H9 (cell line): ENCODE results near the gene TUBB2B. TPM values are rescaled to one million over a fixed set of nuclear protein-coding genes. Genes with fewer than 3 reads are reported as not detected.

Experiments used
- DNase-seq: peaks from one replicate; pipeline ENCODE4 v3.0.0-alpha.2; 2017
- H2AFZ ChIP-seq: one replicate; pipeline ENCODE4 v1.6.1; 2013; ENCODE audit warnings: mild to moderate bottlenecking, low read length, control low read depth, moderate library complexity
- H2AK5ac ChIP-seq: 2 replicates; pipeline ENCODE4 v1.6.1; 2013; ENCODE audit warnings: low read length, control low read depth, mixed read lengths; ENCODE audit not compliant: insufficient read length
- H2BK120ac ChIP-seq: one replicate; pipeline ENCODE4 v1.6.1; 2013; ENCODE audit warnings: low read depth, mild to moderate bottlenecking, low read length, control low read depth, inconsistent platforms; ENCODE audit not compliant: poor library complexity, severe bottlenecking
- H2BK12ac ChIP-seq: 2 replicates; pipeline ENCODE4 v1.6.1; 2013; ENCODE audit warnings: low read length, control low read depth, mixed read lengths, low read depth; ENCODE audit not compliant: insufficient read length
- H2BK15ac ChIP-seq: 2 replicates; pipeline ENCODE4 v1.6.1; 2013; ENCODE audit warnings: low read depth, low read length, control low read depth
- H2BK20ac ChIP-seq: one replicate; pipeline ENCODE4 v1.6.1; 2013; ENCODE audit warnings: low read depth, mild to moderate bottlenecking, low read length, control low read depth, inconsistent platforms; ENCODE audit not compliant: poor library complexity, severe bottlenecking
- H2BK5ac ChIP-seq: 2 replicates; pipeline ENCODE4 v1.6.1; 2013; ENCODE audit warnings: low read length, control low read depth, mixed read lengths; ENCODE audit not compliant: insufficient read length
- H3K14ac ChIP-seq: 2 replicates; pipeline ENCODE4 v1.6.1; 2013; ENCODE audit warnings: low read length, control low read depth; ENCODE audit not compliant: insufficient read depth
- H3K18ac ChIP-seq: 2 replicates; pipeline ENCODE4 v1.6.1; 2013; ENCODE audit warnings: low read depth, mild to moderate bottlenecking, mixed read lengths, low read length, control low read depth; ENCODE audit not compliant: insufficient read length
- H3K23ac ChIP-seq: 2 replicates; pipeline ENCODE4 v1.6.1; 2013; ENCODE audit warnings: low read length, control low read depth, mixed read lengths, low read depth; ENCODE audit not compliant: insufficient read length
- H3K23me2 ChIP-seq: 2 replicates; pipeline ENCODE4 v1.6.1; 2013; ENCODE audit warnings: low read depth, mild to moderate bottlenecking, mixed read lengths, low read length, control low read depth; ENCODE audit not compliant: insufficient read length, poor library complexity, severe bottlenecking
- H3K27ac ChIP-seq: 2 replicates; pipeline ENCODE4 v1.5.1; 2013; ENCODE audit warnings: low read length, control low read depth, mixed read lengths, low read depth; ENCODE audit not compliant: insufficient read length
- H3K27me3 ChIP-seq: 2 replicates; pipeline ENCODE4 v1.6.1; 2013; ENCODE audit warnings: low read length, control low read depth, inconsistent platforms; ENCODE audit not compliant: insufficient read depth
- H3K4ac ChIP-seq: 2 replicates; pipeline ENCODE4 v1.6.1; 2013; ENCODE audit warnings: low read depth, mild to moderate bottlenecking, control low read depth, inconsistent platforms, low read length, moderate library complexity
- H3K4me1 ChIP-seq: 2 replicates; pipeline ENCODE4 v1.6.1; 2013; ENCODE audit warnings: low read length, control low read depth, inconsistent platforms; ENCODE audit not compliant: insufficient read depth
- H3K4me2 ChIP-seq: 2 replicates; pipeline ENCODE4 v1.6.1; 2013; ENCODE audit warnings: low read length, control low read depth, mixed read lengths; ENCODE audit not compliant: insufficient read length, insufficient read depth
- H3K56ac ChIP-seq: 2 replicates; pipeline ENCODE4 v1.6.1; 2013; ENCODE audit warnings: low read depth, mild to moderate bottlenecking, mixed read lengths, low read length, control low read depth; ENCODE audit not compliant: insufficient read length
- H3K79me1 ChIP-seq: 2 replicates; pipeline ENCODE4 v1.6.1; 2013; ENCODE audit warnings: low read depth, mild to moderate bottlenecking, moderate library complexity, low read length, control low read depth, inconsistent platforms; ENCODE audit not compliant: insufficient read depth, poor library complexity, severe bottlenecking
- H3K79me2 ChIP-seq: 2 replicates; pipeline ENCODE4 v1.6.1; 2013; ENCODE audit warnings: low read length, control low read depth, inconsistent platforms; ENCODE audit not compliant: insufficient read depth
- H3K9ac ChIP-seq: 2 replicates; pipeline ENCODE4 v1.6.1; 2013; ENCODE audit warnings: low read length, control low read depth, mixed read lengths; ENCODE audit not compliant: insufficient read length; ENCODE audit errors: extremely low read depth
- H3K9me3 ChIP-seq: one replicate; pipeline ENCODE4 v1.6.1; 2013; ENCODE audit warnings: low read depth, low read length, inconsistent platforms; ENCODE audit not compliant: control insufficient read depth
- H3T11ph ChIP-seq: one replicate; pipeline ENCODE4 v1.6.1; 2013; ENCODE audit warnings: mild to moderate bottlenecking, low read length, control low read depth, inconsistent platforms
- H4K20me1 ChIP-seq: one replicate; pipeline ENCODE4 v1.6.1; 2013; ENCODE audit not compliant: control insufficient read depth, insufficient read length, insufficient read depth
- H4K5ac ChIP-seq: 2 replicates; pipeline ENCODE4 v1.6.1; 2013; ENCODE audit warnings: low read depth, mild to moderate bottlenecking, mixed read lengths, low read length, control low read depth; ENCODE audit not compliant: insufficient read length
- H4K8ac ChIP-seq: replicated peaks from 2 replicates; pipeline ENCODE4 v1.6.1; 2013; ENCODE audit warnings: low read length, control low read depth, mixed read lengths, low read depth; ENCODE audit not compliant: insufficient read length
- H4K91ac ChIP-seq: 2 replicates; pipeline ENCODE4 v1.6.1; 2013; ENCODE audit warnings: low read depth, mild to moderate bottlenecking, moderate library complexity, mixed read lengths, low read length, control low read depth; ENCODE audit not compliant: insufficient read length
- H3K27ac Mint-ChIP-seq, 3 experiments: 2 replicates in 2 of 3; 3 replicates in 1 of 3; pipeline ENCODE4 v1.8.0; 2020 to 2021; ENCODE audit warnings: mixed read lengths in 3 of 3, mild to moderate bottlenecking in 1 of 3, moderate library complexity in 1 of 3
- H3K27me3 Mint-ChIP-seq: 2 replicates; pipeline ENCODE4 v1.8.0; 2021; ENCODE audit warnings: low read depth, mild to moderate bottlenecking, moderate library complexity, mixed read lengths
- H3K36me3 Mint-ChIP-seq, 3 experiments: 2 replicates in 2 of 3; 3 replicates in 1 of 3; pipeline ENCODE4 v1.8.0; 2020 to 2021; ENCODE audit warnings: low read depth in 3 of 3, mixed read lengths in 3 of 3; ENCODE audit not compliant: insufficient read depth in 1 of 3
- H3K4me1 Mint-ChIP-seq, 2 experiments: 2 replicates each; pipeline ENCODE4 v1.8.0; 2020; ENCODE audit warnings: mixed read lengths in 2 of 2
- H3K4me3 Mint-ChIP-seq, 2 experiments: 2 replicates in 1 of 2; 3 replicates in 1 of 2; pipeline ENCODE4 v1.8.0; 2020 to 2021; ENCODE audit warnings: mild to moderate bottlenecking in 2 of 2, mixed read lengths in 2 of 2, moderate library complexity in 1 of 2
- H3K9me3 Mint-ChIP-seq, 2 experiments: 2 replicates in 1 of 2; 3 replicates in 1 of 2; pipeline ENCODE4 v1.8.0; 2020; ENCODE audit warnings: mild to moderate bottlenecking in 2 of 2, mixed read lengths in 2 of 2, moderate library complexity in 1 of 2
- WGBS: extraction: QIAGEN DNeasy Blood & Tissue Kit; methylation state at CpG from one replicate; pipeline ENCODE4 v1.1.7; 2013; ENCODE audit warnings: missing lambda C conversion rate, low lambda C conversion rate, mixed read lengths; ENCODE audit not compliant: insufficient read length; ENCODE audit errors: extremely low coverage; 5-methylcytosine and 5-hydroxymethylcytosine counted together
- total RNA-seq: library from RNA; stranded (reverse); gene quantifications from 2 replicates; pipeline ENCODE4 v1.2.1, GENCODE V29; 2021
- TF ChIP-seq, protein P1 (sequence below): fragments of 200-600 bp; sonication (generic); conservative IDR thresholded peaks from 3 replicates; pipeline ENCODE4 v1.8.0; 2021; ENCODE audit warnings: antibody characterized with exemption, mild to moderate bottlenecking

Gene TUBB2B
- total RNA-seq, 1 experiment from 2014 or later: 320 TPM

DNA sequence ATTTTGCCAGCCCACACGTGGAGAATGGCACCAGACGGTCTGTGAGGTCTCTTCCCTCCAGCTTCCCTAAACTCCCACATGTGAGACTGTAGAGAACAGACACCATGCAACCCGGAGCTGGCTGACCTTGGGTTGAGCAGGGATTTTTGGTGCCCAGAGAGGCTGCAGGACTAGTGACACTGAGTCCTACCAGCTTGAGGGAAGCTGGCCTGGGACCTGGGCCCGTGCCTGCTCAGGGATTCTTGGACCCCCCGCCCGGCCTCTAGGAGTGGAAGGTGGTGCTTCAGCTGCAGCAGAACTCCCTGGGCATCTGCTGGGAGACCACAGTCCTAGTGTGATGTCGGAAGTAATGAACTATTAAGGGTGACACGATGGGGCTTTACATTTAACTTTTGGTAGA, 34.5 kb upstream of the TUBB2B start:
- peaks cover 3% of the 10 kb centered on the region; the same call in 1 of the 2 replicates for H3K27me3 Mint-ChIP-seq
- WGBS: no CpG with 5 or more reads among the region's 8 CpGs
- H3K9me3 ChIP-seq: no peaks in the 10 kb centered on the region
- H3K79me1 ChIP-seq: peaks cover 8% of the 10 kb centered on the region
- peaks cover 8% of the 10 kb centered on the region for H3K23me2 ChIP-seq
- H3K27ac ChIP-seq: no peak overlapping the region
- H3K36me3 Mint-ChIP-seq: peaks cover 20 to 40% (median 31%) of the 10 kb centered on the region in 3 experiments
- no peak overlapping the region for H3K18ac ChIP-seq
- no peak overlapping the region for H2BK15ac ChIP-seq
- H4K20me1 ChIP-seq: no peaks in the 10 kb centered on the region
- H3K14ac ChIP-seq: no peak overlapping the region
- no peak overlapping the region for H3T11ph ChIP-seq
- H3K79me2 ChIP-seq: peaks cover 29% of the 10 kb centered on the region; the same call in 1 of the 2 replicates
- H2BK12ac ChIP-seq: no peak overlapping the region
- no peak for DNase-seq
- H4K91ac ChIP-seq: no peak overlapping the region
- no peak overlapping the region for H2BK120ac ChIP-seq
- no peak overlapping the region for H3K4me2 ChIP-seq
- TF ChIP-seq, protein P1, sequence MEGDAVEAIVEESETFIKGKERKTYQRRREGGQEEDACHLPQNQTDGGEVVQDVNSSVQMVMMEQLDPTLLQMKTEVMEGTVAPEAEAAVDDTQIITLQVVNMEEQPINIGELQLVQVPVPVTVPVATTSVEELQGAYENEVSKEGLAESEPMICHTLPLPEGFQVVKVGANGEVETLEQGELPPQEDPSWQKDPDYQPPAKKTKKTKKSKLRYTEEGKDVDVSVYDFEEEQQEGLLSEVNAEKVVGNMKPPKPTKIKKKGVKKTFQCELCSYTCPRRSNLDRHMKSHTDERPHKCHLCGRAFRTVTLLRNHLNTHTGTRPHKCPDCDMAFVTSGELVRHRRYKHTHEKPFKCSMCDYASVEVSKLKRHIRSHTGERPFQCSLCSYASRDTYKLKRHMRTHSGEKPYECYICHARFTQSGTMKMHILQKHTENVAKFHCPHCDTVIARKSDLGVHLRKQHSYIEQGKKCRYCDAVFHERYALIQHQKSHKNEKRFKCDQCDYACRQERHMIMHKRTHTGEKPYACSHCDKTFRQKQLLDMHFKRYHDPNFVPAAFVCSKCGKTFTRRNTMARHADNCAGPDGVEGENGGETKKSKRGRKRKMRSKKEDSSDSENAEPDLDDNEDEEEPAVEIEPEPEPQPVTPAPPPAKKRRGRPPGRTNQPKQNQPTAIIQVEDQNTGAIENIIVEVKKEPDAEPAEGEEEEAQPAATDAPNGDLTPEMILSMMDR: no peak
- H3K23ac ChIP-seq: no peak overlapping the region
- no peaks in the 10 kb centered on the region; the same call in 1 of the 2 replicates for H3K4me1 ChIP-seq
- no peak overlapping the region for H3K4ac ChIP-seq
- no peak overlapping the region for H4K5ac ChIP-seq
- H3K9ac ChIP-seq: no peak overlapping the region
- H3K56ac ChIP-seq: no peak overlapping the region
- no peak overlapping the region for H2AFZ ChIP-seq
- H4K8ac ChIP-seq: no peak overlapping the region
- H3K4me3 Mint-ChIP-seq: peak overlapping the region in 1 of 2 experiments; percentile 12; a peak in 1 of 5 replicates
- no peak overlapping the region for H2BK20ac ChIP-seq
- no peaks in the 10 kb centered on the region for H3K9me3 Mint-ChIP-seq
- H3K4me1 Mint-ChIP-seq: peaks cover 19% of the 10 kb centered on the region in 2 experiments
- H3K27me3 ChIP-seq: no peaks in the 10 kb centered on the region
- no peak overlapping the region for H2BK5ac ChIP-seq
- no peak overlapping the region; a peak in 1 of 7 replicates for H3K27ac Mint-ChIP-seq
- no peak overlapping the region for H2AK5ac ChIP-seq
